Measurements from ENCODE around the gene TSPAN18.

GRCh38 chr11:44862558-44863101 is 135.9 kb downstream of the TSPAN18 start:
- TF ChIP-seq CTCF (IDR thresholded peaks at IDR 0.05): no peak
- no peak for TF ChIP-seq POLR2A (IDR thresholded peaks at IDR 0.05)
